DND-41 (cell line): ENCODE results near the gene SNX27.

Source experiments
- ATAC-seq: fragments of 200-7000 bp; cut with Tn5 transposase; 3 replicates; pipeline ENCODE4 v1.9.1; 2021; ENCODE audit warnings: low read depth; ENCODE audit not compliant: insufficient read depth
- DNase-seq: peaks from one replicate; pipeline ENCODE4 v3.0.0-alpha.2; 2020
- H2AFZ ChIP-seq: 2 replicates; pipeline ENCODE4 v1.6.0; 2012; ENCODE audit warnings: low read depth, low read length
- H3K27ac ChIP-seq: 2 replicates; pipeline ENCODE4 v1.5.1; 2012; ENCODE audit warnings: low read length, inconsistent platforms
- H3K27me3 ChIP-seq: fragments of 200-600 bp; sonication (generic); 2 replicates; pipeline ENCODE4 v1.6.0; 2012; ENCODE audit warnings: low read length, mild to moderate bottlenecking, inconsistent platforms; ENCODE audit not compliant: insufficient read depth, poor library complexity
- H3K36me3 ChIP-seq: 2 replicates; pipeline ENCODE4 v1.5.1; 2012; ENCODE audit warnings: low read length, inconsistent platforms; ENCODE audit not compliant: insufficient read depth
- H3K4me1 ChIP-seq: 2 replicates; pipeline ENCODE4 v1.5.1; 2012; ENCODE audit warnings: mild to moderate bottlenecking, low read length; ENCODE audit not compliant: insufficient read depth
- H3K4me2 ChIP-seq: 2 replicates; pipeline ENCODE4 v1.6.0; 2012; ENCODE audit warnings: mild to moderate bottlenecking, moderate library complexity, low read length, inconsistent platforms; ENCODE audit not compliant: insufficient read depth
- H3K4me3 ChIP-seq, 2 experiments: fragments of 200-600 bp in 1 of 2; shearing (Covaris generic) in 1 of 2; 2 replicates each; pipeline ENCODE4 v1.5.1; 2012 to 2016; ENCODE audit warnings: inconsistent platforms in 2 of 2, low read length in 2 of 2, mild to moderate bottlenecking in 2 of 2, low read depth in 1 of 2, moderate library complexity in 1 of 2
- H3K79me2 ChIP-seq: 2 replicates; pipeline ENCODE4 v1.6.0; 2012; ENCODE audit warnings: low read length, inconsistent platforms; ENCODE audit not compliant: insufficient read depth
- H3K9ac ChIP-seq: 2 replicates; pipeline ENCODE4 v1.6.0; 2012; ENCODE audit warnings: low read depth, mild to moderate bottlenecking, inconsistent platforms, low read length, moderate library complexity
- H3K9me3 ChIP-seq: 2 replicates; pipeline ENCODE4 v1.5.1; 2012; ENCODE audit warnings: low read length, moderate library complexity, mild to moderate bottlenecking, inconsistent platforms; ENCODE audit not compliant: insufficient read depth, severe bottlenecking
- H4K20me1 ChIP-seq: 2 replicates; pipeline ENCODE4 v1.6.0; 2012; ENCODE audit warnings: low read length; ENCODE audit not compliant: insufficient read depth
- EZH2 ChIP-seq: IDR thresholded peaks from 3 replicates; pipeline ENCODE4 v1.6.1; 2012; ENCODE audit warnings: borderline replicate concordance, low read depth, mild to moderate bottlenecking, moderate library complexity, low read length, inconsistent platforms; ENCODE audit not compliant: severe bottlenecking
- TF ChIP-seq, protein P1 (sequence below): IDR thresholded peaks from 2 replicates; pipeline ENCODE4 v1.5.1; 2012; ENCODE audit warnings: borderline replicate concordance, low read length, moderate library complexity, mild to moderate bottlenecking; ENCODE audit not compliant: poor library complexity, severe bottlenecking; ENCODE audit errors: extremely low read depth

Gene SNX27

DNA sequence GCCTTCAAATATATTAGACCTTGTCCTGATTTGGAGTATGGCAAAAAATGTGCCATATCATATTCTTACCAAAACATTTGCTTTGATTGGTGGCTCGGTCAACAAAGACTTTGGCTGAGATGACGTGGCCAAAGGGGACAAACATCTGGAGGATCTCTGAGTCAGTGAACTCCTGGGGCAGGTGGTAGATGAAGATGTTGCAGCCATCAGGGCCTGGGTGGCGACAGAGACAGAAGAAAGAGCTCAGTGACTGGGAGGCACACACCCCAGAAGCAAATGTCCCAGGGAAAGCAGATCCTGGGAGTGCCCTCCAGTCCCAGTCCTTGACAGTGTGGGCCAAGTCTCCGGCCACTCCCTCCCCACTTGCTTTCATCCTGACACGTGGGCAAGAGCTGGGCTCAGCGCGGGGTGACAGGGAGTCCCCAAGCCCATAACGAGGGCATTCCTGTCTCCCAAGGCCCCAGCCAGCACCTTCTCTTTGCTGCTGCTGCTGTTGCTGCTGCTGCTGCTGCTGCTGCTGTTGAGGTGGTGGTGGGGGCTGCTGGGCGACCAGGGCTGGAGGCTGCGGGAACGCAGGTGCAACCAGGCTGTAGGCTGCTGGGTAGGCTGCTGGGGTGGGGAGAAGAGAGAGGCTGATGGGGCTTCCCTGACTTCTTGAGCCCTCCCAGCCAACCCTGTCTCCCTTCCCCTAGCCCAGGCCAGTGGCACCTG, 94.1 kb downstream of the SNX27 start:
- H4K20me1 ChIP-seq, result 0 out of 2 replicates have a peak, but pooled peaks cover 3% of the 10 kb centered on the region
- no peak overlapping the region for H2AFZ ChIP-seq
- peaks cover 6% of the 10 kb centered on the region; the same call in 1 of the 2 replicates for H3K36me3 ChIP-seq
- DNase-seq (peak; percentile 50), ATAC-seq (peak; percentile 71)
- H3K4me1 ChIP-seq, result peaks cover 10% of the 10 kb centered on the region; the same call in 1 of the 2 replicates
- H3K4me2 ChIP-seq, result no peak overlapping the region
- H3K9me3 ChIP-seq, result no peaks in the 10 kb centered on the region
- H3K27me3 ChIP-seq, result no peaks in the 10 kb centered on the region
- no peaks in the 10 kb centered on the region for H3K79me2 ChIP-seq
- TF ChIP-seq EZH2, result no peak
- TF ChIP-seq, protein P1, sequence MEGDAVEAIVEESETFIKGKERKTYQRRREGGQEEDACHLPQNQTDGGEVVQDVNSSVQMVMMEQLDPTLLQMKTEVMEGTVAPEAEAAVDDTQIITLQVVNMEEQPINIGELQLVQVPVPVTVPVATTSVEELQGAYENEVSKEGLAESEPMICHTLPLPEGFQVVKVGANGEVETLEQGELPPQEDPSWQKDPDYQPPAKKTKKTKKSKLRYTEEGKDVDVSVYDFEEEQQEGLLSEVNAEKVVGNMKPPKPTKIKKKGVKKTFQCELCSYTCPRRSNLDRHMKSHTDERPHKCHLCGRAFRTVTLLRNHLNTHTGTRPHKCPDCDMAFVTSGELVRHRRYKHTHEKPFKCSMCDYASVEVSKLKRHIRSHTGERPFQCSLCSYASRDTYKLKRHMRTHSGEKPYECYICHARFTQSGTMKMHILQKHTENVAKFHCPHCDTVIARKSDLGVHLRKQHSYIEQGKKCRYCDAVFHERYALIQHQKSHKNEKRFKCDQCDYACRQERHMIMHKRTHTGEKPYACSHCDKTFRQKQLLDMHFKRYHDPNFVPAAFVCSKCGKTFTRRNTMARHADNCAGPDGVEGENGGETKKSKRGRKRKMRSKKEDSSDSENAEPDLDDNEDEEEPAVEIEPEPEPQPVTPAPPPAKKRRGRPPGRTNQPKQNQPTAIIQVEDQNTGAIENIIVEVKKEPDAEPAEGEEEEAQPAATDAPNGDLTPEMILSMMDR, result peak; percentile 7
- no peak overlapping the region for H3K9ac ChIP-seq
- H3K27ac ChIP-seq, result no peak overlapping the region
- no peak overlapping the region for H3K4me3 ChIP-seq

DNA sequence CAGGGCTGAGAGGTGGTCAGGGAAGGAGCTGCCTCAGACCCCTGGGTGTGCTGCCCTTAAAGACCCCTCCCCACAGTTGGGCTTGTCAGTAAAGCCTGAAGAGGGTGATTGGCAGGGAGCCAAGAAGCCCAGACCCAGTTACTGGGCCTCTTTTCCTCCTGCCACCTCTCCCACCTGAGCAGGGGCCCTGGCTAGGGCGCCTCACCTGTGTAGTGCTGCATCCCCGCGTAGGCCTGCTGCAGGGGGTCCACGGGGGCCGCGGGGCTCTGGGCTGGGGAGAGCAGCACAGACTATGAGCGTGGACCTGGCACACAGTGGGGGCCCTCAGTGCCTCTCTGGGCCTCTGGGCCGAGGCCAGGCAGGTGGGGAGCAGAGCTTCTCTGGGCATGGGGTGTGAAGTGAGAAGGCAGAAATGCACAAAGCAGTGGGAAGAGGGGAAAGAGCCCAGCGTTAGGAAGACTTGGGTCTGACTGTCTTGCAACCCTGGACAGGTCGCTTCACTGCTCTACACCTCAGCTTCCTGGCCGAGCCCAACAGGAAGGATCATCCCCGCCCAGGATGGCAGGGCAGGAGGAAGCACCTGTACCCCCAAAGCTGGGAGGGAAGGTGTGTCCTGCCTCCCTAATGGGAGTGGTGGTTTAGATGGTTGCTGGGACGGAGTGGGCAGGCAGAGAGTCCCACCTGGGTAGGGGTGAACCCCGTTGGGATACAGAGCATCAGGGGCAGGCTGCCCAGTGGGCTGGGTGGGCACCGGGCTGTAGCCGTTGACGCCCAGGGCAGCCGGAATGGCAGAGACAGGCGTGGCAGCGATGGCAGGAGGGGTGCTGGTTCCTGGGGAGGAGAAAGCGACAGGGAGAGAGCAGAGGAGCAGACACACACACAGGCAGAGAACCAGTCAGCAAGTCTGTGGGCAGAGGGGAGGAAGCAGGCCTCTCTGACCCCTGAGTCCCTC, 94.9 kb downstream of the SNX27 start:
- H3K79me2 ChIP-seq, result no peaks in the 10 kb centered on the region
- H3K27ac ChIP-seq, result no peak overlapping the region
- H3K9me3 ChIP-seq, result no peaks in the 10 kb centered on the region
- no peak overlapping the region for H2AFZ ChIP-seq
- no peaks in the 10 kb centered on the region for H3K27me3 ChIP-seq
- no peak for DNase-seq
- no peak overlapping the region for H3K4me2 ChIP-seq
- TF ChIP-seq, protein P1, result no peak
- TF ChIP-seq EZH2, result no peak
- H4K20me1 ChIP-seq, result 0 out of 2 replicates have a peak, but pooled peaks cover 3% of the 10 kb centered on the region
- H3K9ac ChIP-seq, result no peak overlapping the region
- H3K4me3 ChIP-seq, result no peak overlapping the region
- H3K4me1 ChIP-seq, result peaks cover 10% of the 10 kb centered on the region; the same call in 1 of the 2 replicates
- H3K36me3 ChIP-seq, result no peaks in the 10 kb centered on the region
- ATAC-seq, result no peak

DNA sequence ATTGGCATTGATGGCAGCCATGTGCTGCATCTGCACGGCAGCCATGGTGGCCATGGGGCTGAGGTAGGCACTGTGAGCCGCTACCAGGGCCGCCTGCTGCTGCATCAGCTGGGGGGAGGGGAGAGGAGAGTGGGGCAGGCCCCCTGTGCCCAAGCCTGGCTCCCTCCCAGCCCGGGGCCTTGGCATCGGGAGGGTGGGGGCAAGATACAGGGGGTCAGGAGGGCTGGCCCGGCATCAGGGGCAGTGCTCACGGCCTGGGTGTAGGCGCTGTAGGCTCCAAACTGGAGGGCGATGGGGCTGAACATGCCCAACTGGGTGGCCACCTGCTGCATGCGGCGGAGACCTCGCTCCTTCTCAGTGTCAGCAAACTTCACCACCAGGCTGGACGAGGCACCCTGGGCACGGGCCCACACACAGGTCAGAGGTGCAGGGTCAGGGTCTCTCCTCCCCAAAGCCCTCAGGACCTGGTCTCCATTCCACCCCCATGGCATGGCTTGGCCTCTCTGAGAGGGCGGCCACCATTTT, 95.8 kb downstream of the SNX27 start:
- Histone ChIP-seq H3K9ac (no peak overlapping the region), H4K20me1 (0 out of 2 replicates have a peak, but pooled peaks cover 3% of the 10 kb centered on the region), H3K4me3 (no peak overlapping the region), H3K79me2 (no peaks in the 10 kb centered on the region), H3K27ac (no peak overlapping the region), H3K9me3 (no peaks in the 10 kb centered on the region), H3K27me3 (no peaks in the 10 kb centered on the region), H3K4me1 (peaks cover 10% of the 10 kb centered on the region; the same call in 1 of the 2 replicates), H3K36me3 (no peaks in the 10 kb centered on the region), H2AFZ (no peak overlapping the region), H3K4me2 (no peak overlapping the region)
- no peak for ATAC-seq
- no peak for TF ChIP-seq EZH2
- TF ChIP-seq, protein P1, result no peak
- no peak for DNase-seq
